Activated B cell treated with CpG ODN at 0.5 μM for 24 hours (primary cell): ENCODE data around the gene CDH9. TPM values are rescaled to one million over a fixed set of nuclear protein-coding genes. Genes with fewer than 3 reads are reported as not detected.
"Not testable (repeated sequence)": the region's sequence is repeated elsewhere in the genome, so short reads cannot be mapped to it uniquely, and the experiment has no call there.

Source experiments
- ATAC-seq: fragments of 200-7000 bp; cut with Tn5 transposase; one replicate; pipeline ENCODE4 v1.10.0; 2021; ENCODE audit warnings: low read depth, mild to moderate bottlenecking, moderate library complexity
- CTCF ChIA-PET: fragments of 350-600 bp; sonication (Branson Sonifier 250); formaldehyde crosslinking; loops from one replicate; lab custom pipeline; 2021; ENCODE audit warnings: antibody characterized with exemption; lab: Charles Lee
- POLR2A ChIA-PET: fragments of 350-600 bp; sonication (Branson Sonifier 250); formaldehyde crosslinking; loops from one replicate; lab custom pipeline; 2021; ENCODE audit warnings: antibody characterized with exemption; lab: Charles Lee
- DNase-seq: peaks from one replicate; pipeline ENCODE4 v3.0.0; 2022
- H3K27ac Mint-ChIP-seq: one replicate; pipeline ENCODE4 v1.8.0; 2020; ENCODE audit warnings: mixed read lengths
- H3K27me3 Mint-ChIP-seq: one replicate; pipeline ENCODE4 v1.8.0; 2021; ENCODE audit warnings: mixed read lengths
- H3K36me3 Mint-ChIP-seq: one replicate; pipeline ENCODE4 v1.8.0; 2021; ENCODE audit warnings: low read depth, mixed read lengths
- H3K4me1 Mint-ChIP-seq: one replicate; pipeline ENCODE4 v1.8.0; 2021; ENCODE audit warnings: mixed read lengths
- H3K4me3 Mint-ChIP-seq: one replicate; pipeline ENCODE4 v1.8.0; 2020; ENCODE audit warnings: mild to moderate bottlenecking, mixed read lengths
- H3K9me3 Mint-ChIP-seq: one replicate; pipeline ENCODE4 v1.8.0; 2020; ENCODE audit warnings: mixed read lengths
- intact Hi-C: fragments of 100-400 bp; cut with micrococcal nuclease; formaldehyde crosslinking; loops from one replicate; pipeline ENCODE4 v1.15.1; 2024
- total RNA-seq: library from RNA; stranded (reverse); gene quantifications from 2 replicates; pipeline ENCODE4 v1.2.3, GENCODE V29; 2022
- TF ChIP-seq, protein P1 (sequence below): fragments of 200-600 bp; IDR thresholded peaks from one replicate; pipeline ENCODE4 v1.8.0; 2022; ENCODE audit warnings: antibody characterized with exemption, mild to moderate bottlenecking

Gene CDH9
- total RNA-seq, 1 donor from 2014 or later, result not detected

- intact Hi-C loops, result no loop called here
- Mint-ChIP-seq H3K27me3 (no peaks in the 10 kb centered on the region), H3K4me1 (no peaks in the 10 kb centered on the region), H3K9me3 (peaks cover 3% of the 10 kb centered on the region), H3K27ac (no peak overlapping the region), H3K36me3 (no peaks in the 10 kb centered on the region), H3K4me3 (no peak overlapping the region)
- TF ChIP-seq, protein P1, sequence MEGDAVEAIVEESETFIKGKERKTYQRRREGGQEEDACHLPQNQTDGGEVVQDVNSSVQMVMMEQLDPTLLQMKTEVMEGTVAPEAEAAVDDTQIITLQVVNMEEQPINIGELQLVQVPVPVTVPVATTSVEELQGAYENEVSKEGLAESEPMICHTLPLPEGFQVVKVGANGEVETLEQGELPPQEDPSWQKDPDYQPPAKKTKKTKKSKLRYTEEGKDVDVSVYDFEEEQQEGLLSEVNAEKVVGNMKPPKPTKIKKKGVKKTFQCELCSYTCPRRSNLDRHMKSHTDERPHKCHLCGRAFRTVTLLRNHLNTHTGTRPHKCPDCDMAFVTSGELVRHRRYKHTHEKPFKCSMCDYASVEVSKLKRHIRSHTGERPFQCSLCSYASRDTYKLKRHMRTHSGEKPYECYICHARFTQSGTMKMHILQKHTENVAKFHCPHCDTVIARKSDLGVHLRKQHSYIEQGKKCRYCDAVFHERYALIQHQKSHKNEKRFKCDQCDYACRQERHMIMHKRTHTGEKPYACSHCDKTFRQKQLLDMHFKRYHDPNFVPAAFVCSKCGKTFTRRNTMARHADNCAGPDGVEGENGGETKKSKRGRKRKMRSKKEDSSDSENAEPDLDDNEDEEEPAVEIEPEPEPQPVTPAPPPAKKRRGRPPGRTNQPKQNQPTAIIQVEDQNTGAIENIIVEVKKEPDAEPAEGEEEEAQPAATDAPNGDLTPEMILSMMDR, result no peak
- ChIA-PET CTCF (no interaction called here), POLR2A (no interaction called here)
- DNase-seq (no peak), ATAC-seq (no peak)
Observed at GRCh38 chr5:26864061-26864460, 174.3 kb downstream of the CDH9 start.

DNA sequence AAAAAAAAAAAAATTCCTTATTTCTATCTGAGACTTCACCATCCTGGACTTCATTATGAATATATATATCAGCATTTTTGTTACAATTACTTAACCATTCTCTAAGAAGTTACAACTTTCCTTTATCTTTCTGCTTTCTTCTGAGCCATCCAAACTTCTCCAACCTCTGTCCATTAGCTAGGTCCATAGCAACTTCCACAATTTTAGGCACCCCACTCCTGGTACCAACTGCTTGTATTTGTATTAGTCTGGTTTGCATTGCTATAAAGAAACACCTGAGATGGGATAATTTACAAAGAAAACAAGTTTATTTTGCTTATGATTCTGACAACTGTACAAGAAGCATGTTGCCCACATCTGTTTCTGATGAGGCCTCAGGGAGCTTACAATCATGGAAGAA lies 182.1 kb downstream of the CDH9 start:
- ATAC-seq, result no peak
- intact Hi-C loops, result no loop called here
- TF ChIP-seq, protein P1, result no peak

GRCh38 chr5:26852450-26852849 lies 185.9 kb downstream of the CDH9 start:
- H3K36me3 Mint-ChIP-seq, H3K27me3 Mint-ChIP-seq, H3K4me3 Mint-ChIP-seq, H3K4me1 Mint-ChIP-seq, POLR2A ChIA-PET, intact Hi-C loops, H3K27ac Mint-ChIP-seq, H3K9me3 Mint-ChIP-seq, ATAC-seq, CTCF ChIA-PET, DNase-seq: not testable (repeated sequence)

More for the DNA sequence above, 182.1 kb downstream of the CDH9 start:
- H3K4me1 Mint-ChIP-seq, result no peaks in the 10 kb centered on the region
- no peaks in the 10 kb centered on the region for H3K36me3 Mint-ChIP-seq
- ChIA-PET CTCF (no interaction called here), POLR2A (interaction anchor here (0.7 kb wide), 1 partner anchor 1578 kb away, joined by 5 read pairs; no protein-coding TSS in a partner anchor)
- DNase-seq, result no peak
- H3K27me3 Mint-ChIP-seq, result no peaks in the 10 kb centered on the region
- peaks cover 10% of the 10 kb centered on the region for H3K9me3 Mint-ChIP-seq
- H3K4me3 Mint-ChIP-seq, result no peak overlapping the region
- no peak overlapping the region for H3K27ac Mint-ChIP-seq

- no peak overlapping the region for H3K27ac Mint-ChIP-seq
- no peak overlapping the region for H3K4me3 Mint-ChIP-seq
- no peaks in the 10 kb centered on the region for H3K27me3 Mint-ChIP-seq
- intact Hi-C loops, result no loop called here
- H3K36me3 Mint-ChIP-seq, result no peaks in the 10 kb centered on the region
- CTCF ChIA-PET, result no interaction called here
- ATAC-seq (no peak), DNase-seq (no peak)
- H3K4me1 Mint-ChIP-seq, result no peaks in the 10 kb centered on the region
- H3K9me3 Mint-ChIP-seq, result peaks cover 7% of the 10 kb centered on the region
- TF ChIP-seq, protein P1, result no peak
- POLR2A ChIA-PET, result no interaction called here
Observed at GRCh38 chr5:26847041-26847736, 191.2 kb downstream of the CDH9 start.

DNA sequence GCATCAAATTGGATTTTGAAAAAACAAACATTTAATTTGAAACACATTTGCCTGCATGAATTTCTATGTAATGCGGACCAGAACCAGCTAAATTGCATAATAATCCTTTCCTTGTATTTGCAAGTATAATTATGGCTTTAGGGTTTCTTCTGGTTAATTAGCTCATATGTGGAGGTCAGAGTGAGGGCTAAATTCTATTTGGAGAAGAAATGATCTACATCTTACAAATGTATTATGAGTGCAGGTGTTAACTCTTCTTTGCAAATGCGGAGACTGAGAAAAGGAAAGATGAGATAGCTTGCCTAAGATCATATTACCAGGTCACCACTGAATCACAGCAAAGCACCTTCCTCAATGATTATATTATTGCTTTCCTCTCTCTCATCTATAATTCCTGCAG lies 194.7 kb downstream of the CDH9 start:
- POLR2A ChIA-PET, result no interaction called here
- intact Hi-C loops, result no loop called here
- Mint-ChIP-seq H3K9me3 (peaks cover 9% of the 10 kb centered on the region), H3K4me1 (no peaks in the 10 kb centered on the region), H3K27me3 (no peaks in the 10 kb centered on the region), H3K4me3 (no peak overlapping the region), H3K36me3 (no peaks in the 10 kb centered on the region), H3K27ac (no peak overlapping the region)
- CTCF ChIA-PET, result no interaction called here
- DNase-seq, result no peak
- TF ChIP-seq, protein P1, result no peak
- no peak for ATAC-seq
